ENCODE measurements around the gene KDM2A.
A peak's percentile ranks its signal among the peaks of the same experiment; 100 is the strongest.

GRCh38 chr11:67252831-67253239 lies 133.8 kb downstream of the KDM2A start:
- TF ChIP-seq CTCF (IDR thresholded peaks at IDR 0.05) (peak in 1 of 3 experiments; percentile 24), POLR2AphosphoS5 (IDR thresholded peaks at IDR 0.05) (peak in 1 of 2 donors; percentile 9), POLR2A (IDR thresholded peaks at IDR 0.05; ENCODE audit: low read depth) (no peak), EP300 (IDR thresholded peaks at IDR 0.05) (no peak)
